22Rv1 (cell line): Measurements from ENCODE around the gene GNG4.

Source experiments
- ZFX ChIP-seq: fragments of 450-650 bp; IDR thresholded peaks from 2 replicates; pipeline ENCODE4 v1.6.1; 2017; ENCODE audit warnings: antibody characterized with exemption, borderline replicate concordance
- TF ChIP-seq, protein P1 (sequence below): fragments of 450-650 bp; IDR thresholded peaks from 2 replicates; pipeline ENCODE4 v1.5.1; 2017; ENCODE audit warnings: mild to moderate bottlenecking

DNA sequence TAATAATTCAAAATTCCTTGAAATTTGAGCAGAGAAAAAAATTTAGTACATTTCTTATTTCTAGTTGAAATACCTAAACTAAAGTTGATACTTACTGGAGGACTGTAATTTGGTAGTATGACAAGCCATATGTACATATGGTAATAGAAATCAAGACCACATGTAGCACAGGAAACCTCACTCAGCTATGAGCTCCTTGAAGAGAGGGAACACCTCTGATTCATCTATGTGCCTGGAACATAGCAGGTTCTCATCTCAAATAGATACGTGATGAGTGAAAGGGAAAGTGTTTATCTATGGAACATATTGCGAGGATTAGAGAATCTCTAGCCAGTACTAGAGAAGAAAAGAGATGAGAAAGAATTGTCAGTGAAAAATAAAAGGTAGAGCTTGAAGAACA, 47.9 kb upstream of the GNG4 start:
- TF ChIP-seq, protein P1, sequence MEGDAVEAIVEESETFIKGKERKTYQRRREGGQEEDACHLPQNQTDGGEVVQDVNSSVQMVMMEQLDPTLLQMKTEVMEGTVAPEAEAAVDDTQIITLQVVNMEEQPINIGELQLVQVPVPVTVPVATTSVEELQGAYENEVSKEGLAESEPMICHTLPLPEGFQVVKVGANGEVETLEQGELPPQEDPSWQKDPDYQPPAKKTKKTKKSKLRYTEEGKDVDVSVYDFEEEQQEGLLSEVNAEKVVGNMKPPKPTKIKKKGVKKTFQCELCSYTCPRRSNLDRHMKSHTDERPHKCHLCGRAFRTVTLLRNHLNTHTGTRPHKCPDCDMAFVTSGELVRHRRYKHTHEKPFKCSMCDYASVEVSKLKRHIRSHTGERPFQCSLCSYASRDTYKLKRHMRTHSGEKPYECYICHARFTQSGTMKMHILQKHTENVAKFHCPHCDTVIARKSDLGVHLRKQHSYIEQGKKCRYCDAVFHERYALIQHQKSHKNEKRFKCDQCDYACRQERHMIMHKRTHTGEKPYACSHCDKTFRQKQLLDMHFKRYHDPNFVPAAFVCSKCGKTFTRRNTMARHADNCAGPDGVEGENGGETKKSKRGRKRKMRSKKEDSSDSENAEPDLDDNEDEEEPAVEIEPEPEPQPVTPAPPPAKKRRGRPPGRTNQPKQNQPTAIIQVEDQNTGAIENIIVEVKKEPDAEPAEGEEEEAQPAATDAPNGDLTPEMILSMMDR: no peak
- no peak for TF ChIP-seq ZFX
